GM12891 (cell line): ENCODE data around the gene UNC13B.
"Not testable (repeated sequence)": the region's sequence is repeated elsewhere in the genome, so short reads cannot be mapped to it uniquely, and the experiment has no call there.

ENCODE experiments used
- PAX5 ChIP-seq: IDR thresholded peaks from 2 replicates; pipeline ENCODE4 v1.6.1; 2011; ENCODE audit warnings: low read length, moderate library complexity, mild to moderate bottlenecking; ENCODE audit not compliant: insufficient read depth, severe bottlenecking
- POLR2A ChIP-seq: IDR thresholded peaks from 2 replicates; pipeline ENCODE4 v1.6.1; 2011; ENCODE audit warnings: low read depth, low read length, control low read depth
- POLR2AphosphoS5 ChIP-seq: IDR thresholded peaks from 2 replicates; pipeline ENCODE4 v1.6.1; 2011; ENCODE audit warnings: low read depth, low read length, control low read depth
- POU2F2 ChIP-seq: IDR thresholded peaks from 2 replicates; pipeline ENCODE4 v1.6.1; 2011; ENCODE audit warnings: low read depth, mild to moderate bottlenecking, control low read depth, low read length, moderate library complexity
- SPI1 ChIP-seq: IDR thresholded peaks from 2 replicates; pipeline ENCODE4 v1.6.1; 2011; ENCODE audit warnings: low read depth, low read length, control low read depth
- TAF1 ChIP-seq: IDR thresholded peaks from 2 replicates; pipeline ENCODE4 v1.6.1; 2011; ENCODE audit warnings: low read depth, low read length, control low read depth

- TF ChIP-seq POLR2A, POLR2AphosphoS5, TAF1, PAX5, SPI1, POU2F2: not testable (repeated sequence)
Observed at GRCh38 chr9:35245945-35246344, 84.1 kb downstream of the UNC13B start.
